RWPE1 (cell line): ENCODE measurements around the gene LRP1B.

Experiments
- CTCF ChIA-PET: fragments of 350-600 bp; sonication (Branson Sonifier 250); formaldehyde crosslinking; extraction: SDS; loops from one replicate; lab custom pipeline; 2021; lab: Yijun Ruan, JAX
- POLR2A ChIA-PET: fragments of 400-600 bp; formaldehyde crosslinking; extraction: SDS; loops from one replicate; lab custom pipeline; 2020; ENCODE audit warnings: antibody characterized with exemption; ENCODE audit not compliant: low non-redundant PET; lab: Yijun Ruan, JAX
- DNase-seq: peaks from one replicate; pipeline ENCODE4 v3.0.0; 2012; ENCODE audit warnings: low spot score
- H3K27ac ChIP-seq: fragments of 450-650 bp; 2 replicates; pipeline ENCODE4 v1.5.1; 2017
- CTCF ChIP-seq: fragments of 450-650 bp; conservative IDR thresholded peaks from 2 replicates; pipeline ENCODE4 v1.5.1; 2017; ENCODE audit warnings: low read depth, mild to moderate bottlenecking

LRP1B gene

GRCh38 chr2:140509765-140510164 lies 1621.1 kb downstream of the LRP1B start:
- ChIA-PET CTCF (no interaction called here), POLR2A (no interaction called here)
- H3K27ac ChIP-seq, result no peak overlapping the region
- no peak for DNase-seq
- no peak for TF ChIP-seq CTCF

- CTCF ChIA-PET, result no interaction called here
- POLR2A ChIA-PET, result no interaction called here
- DNase-seq, result no peak
- no peak overlapping the region for H3K27ac ChIP-seq
- TF ChIP-seq CTCF, result no peak
Measured at GRCh38 chr2:140508756-140509155, 1622.1 kb downstream of the LRP1B start.

- CTCF ChIA-PET, result no interaction called here
- peak; percentile 1 for DNase-seq
- POLR2A ChIA-PET, result no interaction called here
Measured at GRCh38 chr2:140506606-140507005, 1624.2 kb downstream of the LRP1B start.

GRCh38 chr2:140504601-140505000 lies 1626.2 kb downstream of the LRP1B start:
- ChIA-PET POLR2A (no interaction called here), CTCF (no interaction called here)
- no peak for TF ChIP-seq CTCF

More at GRCh38 chr2:140506606-140507005, 1624.2 kb downstream of the LRP1B start:
- H3K27ac ChIP-seq, result no peak overlapping the region
- TF ChIP-seq CTCF, result no peak

GRCh38 chr2:140502951-140503630 lies 1627.7 kb downstream of the LRP1B start:
- peak; percentile 13 for DNase-seq
- TF ChIP-seq CTCF, result no peak
- ChIA-PET POLR2A (no interaction called here), CTCF (no interaction called here)
- H3K27ac ChIP-seq, result no peak overlapping the region

More at GRCh38 chr2:140504601-140505000, 1626.2 kb downstream of the LRP1B start:
- H3K27ac ChIP-seq, result no peak overlapping the region
- no peak for DNase-seq

- TF ChIP-seq CTCF, result no peak
- no peak overlapping the region for H3K27ac ChIP-seq
- POLR2A ChIA-PET, result no interaction called here
- CTCF ChIA-PET, result interaction anchor here (0.6 kb wide), 1 partner anchor 85 kb away, joined by 3 read pairs; no protein-coding TSS in a partner anchor
- no peak for DNase-seq
Measured at GRCh38 chr2:140498360-140498759, 1632.5 kb downstream of the LRP1B start.
